ENCODE results near the gene PIK3R6.

DNA sequence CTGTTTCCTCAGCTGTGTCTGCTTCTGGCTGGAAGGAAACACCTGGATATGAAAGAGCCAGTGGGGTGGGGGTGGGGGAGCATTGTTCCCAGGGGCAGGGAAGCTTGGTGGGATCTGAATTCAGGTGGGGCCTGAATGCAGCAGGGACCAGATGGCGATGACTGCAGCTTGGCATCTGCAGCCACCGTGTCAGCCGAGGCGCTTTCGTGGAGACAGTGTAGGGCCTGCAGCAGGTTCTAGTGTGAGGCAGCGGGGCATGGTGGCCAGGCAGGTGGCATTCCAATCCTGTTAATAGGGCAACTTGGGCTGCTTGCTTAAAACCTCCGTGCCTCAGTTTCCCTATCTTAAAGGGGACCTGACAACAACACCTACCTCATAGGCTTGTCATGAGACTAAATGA is 1.7 kb downstream of the PIK3R6 start:
- TF ChIP-seq, protein P1, sequence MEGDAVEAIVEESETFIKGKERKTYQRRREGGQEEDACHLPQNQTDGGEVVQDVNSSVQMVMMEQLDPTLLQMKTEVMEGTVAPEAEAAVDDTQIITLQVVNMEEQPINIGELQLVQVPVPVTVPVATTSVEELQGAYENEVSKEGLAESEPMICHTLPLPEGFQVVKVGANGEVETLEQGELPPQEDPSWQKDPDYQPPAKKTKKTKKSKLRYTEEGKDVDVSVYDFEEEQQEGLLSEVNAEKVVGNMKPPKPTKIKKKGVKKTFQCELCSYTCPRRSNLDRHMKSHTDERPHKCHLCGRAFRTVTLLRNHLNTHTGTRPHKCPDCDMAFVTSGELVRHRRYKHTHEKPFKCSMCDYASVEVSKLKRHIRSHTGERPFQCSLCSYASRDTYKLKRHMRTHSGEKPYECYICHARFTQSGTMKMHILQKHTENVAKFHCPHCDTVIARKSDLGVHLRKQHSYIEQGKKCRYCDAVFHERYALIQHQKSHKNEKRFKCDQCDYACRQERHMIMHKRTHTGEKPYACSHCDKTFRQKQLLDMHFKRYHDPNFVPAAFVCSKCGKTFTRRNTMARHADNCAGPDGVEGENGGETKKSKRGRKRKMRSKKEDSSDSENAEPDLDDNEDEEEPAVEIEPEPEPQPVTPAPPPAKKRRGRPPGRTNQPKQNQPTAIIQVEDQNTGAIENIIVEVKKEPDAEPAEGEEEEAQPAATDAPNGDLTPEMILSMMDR (IDR thresholded peaks at IDR 0.05): no peak
- no peak for TF ChIP-seq POLR2A (IDR thresholded peaks at IDR 0.05)
